ENCODE measurements around the gene SMARCD1.

Gene SMARCD1

GRCh38 chr12:50042693-50043092, 42.4 kb upstream of the SMARCD1 start:
- TF ChIP-seq CTCF (conservative IDR thresholded peaks at IDR 0.05; ENCODE audit: low read length), result no peak
- H3K4me3 ChIP-seq (ENCODE audit: low read length), result no peak overlapping the region
- no peak for DNase-seq (ENCODE audit: low read depth)

- no peak for DNase-seq (ENCODE audit: low read depth)
- no peak overlapping the region for H3K4me3 ChIP-seq (ENCODE audit: low read length)
- TF ChIP-seq CTCF (conservative IDR thresholded peaks at IDR 0.05; ENCODE audit: low read length), result no peak
Measured at GRCh38 chr12:50043308-50043707, 41.8 kb upstream of the SMARCD1 start.

GRCh38 chr12:50043854-50044253, 41.3 kb upstream of the SMARCD1 start:
- TF ChIP-seq CTCF (conservative IDR thresholded peaks at IDR 0.05; ENCODE audit: low read length), result no peak
- no peak overlapping the region for H3K4me3 ChIP-seq (ENCODE audit: low read length)
- no peak for DNase-seq (ENCODE audit: low read depth)

GRCh38 chr12:50047693-50048250, 37.4 kb upstream of the SMARCD1 start:
- no peak for DNase-seq (ENCODE audit: low read depth)
- no peak overlapping the region for H3K4me3 ChIP-seq (ENCODE audit: low read length)
- TF ChIP-seq CTCF (conservative IDR thresholded peaks at IDR 0.05; ENCODE audit: low read length), result no peak

- TF ChIP-seq CTCF (conservative IDR thresholded peaks at IDR 0.05; ENCODE audit: low read length), result no peak
- DNase-seq (ENCODE audit: low read depth), result no peak
- H3K4me3 ChIP-seq (ENCODE audit: low read length), result no peak overlapping the region
Measured at GRCh38 chr12:50049254-50050118, 35.7 kb upstream of the SMARCD1 start.

- TF ChIP-seq CTCF (conservative IDR thresholded peaks at IDR 0.05; ENCODE audit: low read length), result no peak
- DNase-seq (ENCODE audit: low read depth), result no peak
- peak overlapping the region; percentile 42; the same call in 1 of the 2 replicates for H3K4me3 ChIP-seq (ENCODE audit: low read length)
Measured at GRCh38 chr12:50050119-50050385, 35.1 kb upstream of the SMARCD1 start.

Data from AG10803 (cell line).